Tibial nerve (tissue), 4 donors: Measurements from ENCODE around the gene RELCH.

Source experiments
- CTCF ChIP-seq, 5 experiments: fragments of 200-600 bp in 3 of 5; fragments of 450-650 bp in 2 of 5; sonication (generic) in 3 of 5; IDR thresholded peaks; one replicate each; pipeline ENCODE4 v1.5.1; 2016 to 2019; ENCODE audit warnings: antibody characterized with exemption in 5 of 5, mild to moderate bottlenecking in 3 of 5, moderate library complexity in 2 of 5
- EP300 ChIP-seq, 2 donors: sonication (generic); formaldehyde crosslinking; IDR thresholded peaks; one replicate each; pipeline ENCODE4 v1.6.1; 2017; ENCODE audit warnings: antibody characterized with exemption in 2 of 2, mild to moderate bottlenecking in 1 of 2
- POLR2A ChIP-seq, 2 donors: fragments of 450-650 bp; IDR thresholded peaks; one replicate each; pipeline ENCODE4 v1.6.1; 2017; ENCODE audit warnings: antibody characterized with exemption in 2 of 2, mild to moderate bottlenecking in 2 of 2, moderate library complexity in 2 of 2

GRCh38 chr18:62151068-62151771 lies 35.8 kb upstream of the RELCH start:
- TF ChIP-seq CTCF (IDR thresholded peaks at IDR 0.05) = no peak
- TF ChIP-seq POLR2A (IDR thresholded peaks at IDR 0.05) = no peak
- TF ChIP-seq EP300 (IDR thresholded peaks at IDR 0.05) = no peak
